Measurements from ENCODE around the gene VAMP5.

GRCh38 chr2:85598594-85599340 is 14.5 kb downstream of the VAMP5 start:
- TF ChIP-seq CTCF (IDR thresholded peaks at IDR 0.05), result no peak
- TF ChIP-seq EZH2 (IDR thresholded peaks at IDR 0.05), result no peak
